HG03460 (cell line): Measurements from ENCODE around the gene KRT5.

Source experiments
- ATAC-seq: cut with Tn5 transposase; IDR thresholded peaks from one replicate; pipeline ENCODE4 v1.9.1; 2021; ENCODE audit not compliant: unreplicated experiment

The KRT5 gene

DNA sequence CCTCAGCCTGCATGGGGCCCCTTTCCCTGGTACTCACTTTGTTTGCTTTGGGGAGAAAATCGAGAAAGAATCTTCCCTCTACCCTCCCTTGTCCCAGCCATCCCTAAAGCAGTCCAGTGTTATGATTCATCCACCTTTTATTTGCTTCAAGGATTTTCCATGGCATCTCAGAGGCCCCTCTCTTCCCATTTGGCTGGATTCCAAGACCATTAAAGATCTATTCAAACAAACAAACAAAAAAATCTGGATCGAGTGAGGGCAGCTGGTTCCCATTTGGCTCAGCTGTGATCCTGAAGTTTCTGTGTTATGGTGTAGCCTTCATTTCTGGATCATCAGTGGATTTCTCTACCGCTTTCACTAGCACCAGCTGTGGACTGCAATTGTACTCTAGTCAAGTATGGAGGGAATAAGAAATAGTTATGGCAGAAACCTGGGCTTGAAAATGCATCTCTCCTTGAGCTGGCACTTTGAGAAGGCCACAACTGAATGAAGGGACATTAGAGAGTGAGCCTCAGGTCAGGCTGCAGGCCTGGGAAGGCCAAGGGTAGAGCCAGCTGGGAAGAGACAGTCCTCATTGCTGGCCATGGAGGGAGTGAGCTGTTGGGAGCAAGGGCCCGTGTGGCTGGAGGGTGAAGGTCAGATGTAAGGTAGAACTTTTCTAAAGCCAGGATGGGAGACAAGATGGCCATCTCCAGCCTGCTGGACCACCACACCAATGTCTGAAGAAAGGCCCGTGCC, 19.1 kb upstream of the KRT5 start:
- ATAC-seq: no peak

GRCh38 chr12:52537101-52537500, 16.9 kb upstream of the KRT5 start:
- ATAC-seq: no peak

DNA sequence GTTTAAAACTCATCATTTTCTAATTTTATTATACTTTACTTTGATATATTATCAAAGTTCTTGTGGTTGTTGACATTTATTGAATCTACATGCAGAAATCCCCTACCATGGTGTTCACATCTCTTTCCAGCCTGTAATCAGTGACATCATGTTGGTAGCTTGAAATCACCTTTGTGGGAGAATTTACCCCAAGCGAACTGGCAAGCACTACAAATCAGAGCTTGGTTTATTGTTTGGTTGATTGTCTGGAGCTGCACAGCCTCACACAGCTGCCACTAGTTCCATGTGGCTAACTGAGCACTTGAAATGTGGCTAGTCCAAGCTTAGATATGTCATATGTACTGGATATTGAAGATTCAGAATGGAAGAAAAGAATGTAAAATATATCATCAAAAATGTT, 15.4 kb upstream of the KRT5 start:
- ATAC-seq: no peak

DNA sequence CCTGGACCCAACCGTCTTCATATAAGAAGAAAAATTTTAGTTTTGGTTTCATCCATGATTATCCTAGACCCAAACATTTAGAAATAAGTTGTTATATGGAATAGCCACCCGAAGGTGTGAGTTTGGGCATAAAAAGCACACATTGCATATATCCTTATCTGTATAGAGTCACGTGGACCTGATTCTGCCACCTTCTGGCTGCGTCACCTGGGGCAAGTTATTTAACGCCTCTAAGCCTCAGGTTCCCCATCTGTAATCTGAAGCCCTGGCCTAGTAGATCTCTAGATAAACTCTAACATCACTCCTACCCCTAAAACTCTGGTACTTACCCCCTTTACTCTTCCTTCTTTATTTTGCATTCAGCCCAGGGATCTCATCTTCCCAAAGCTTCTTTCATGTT, 14.3 kb upstream of the KRT5 start:
- ATAC-seq: no peak

- ATAC-seq: no peak
Measured at GRCh38 chr12:52533686-52534470, 13.7 kb upstream of the KRT5 start.

- ATAC-seq: no peak
Measured at GRCh38 chr12:52532636-52533035, 12.4 kb upstream of the KRT5 start.

DNA sequence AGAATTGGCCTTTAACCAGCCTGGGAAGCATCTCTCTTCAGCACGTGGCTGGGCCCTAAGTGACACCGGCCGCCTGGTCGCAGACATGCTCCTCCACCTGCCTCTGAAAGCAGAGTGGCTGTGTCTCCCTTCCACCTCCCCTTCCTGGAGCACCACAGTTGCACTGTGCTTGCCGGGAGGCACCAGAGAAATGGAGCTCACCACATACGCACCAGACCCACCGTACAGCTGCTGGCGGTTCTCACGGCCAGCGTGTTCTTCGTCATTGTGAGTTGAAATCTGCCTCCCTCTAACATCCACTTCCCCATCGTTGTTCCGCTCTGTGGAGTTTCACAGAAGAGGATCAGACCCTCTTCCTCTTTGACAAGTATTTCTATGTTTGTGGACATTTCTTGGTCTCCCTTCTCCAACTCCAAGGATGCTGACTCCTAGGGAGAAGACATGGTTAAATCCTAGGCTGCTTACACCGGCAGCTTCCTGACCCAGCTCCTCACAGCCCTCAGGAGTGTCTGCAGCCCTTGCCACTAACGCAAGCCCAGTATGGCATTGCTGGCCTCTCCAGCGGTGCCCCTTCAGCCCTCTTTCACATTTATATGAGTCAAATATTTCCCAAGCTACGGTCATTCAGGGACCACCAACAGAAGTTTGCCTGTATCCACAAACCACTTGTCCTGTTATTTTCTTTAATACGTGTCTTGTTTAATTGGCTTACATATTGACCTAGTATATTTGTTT, 11.5 kb upstream of the KRT5 start:
- no peak for ATAC-seq

DNA sequence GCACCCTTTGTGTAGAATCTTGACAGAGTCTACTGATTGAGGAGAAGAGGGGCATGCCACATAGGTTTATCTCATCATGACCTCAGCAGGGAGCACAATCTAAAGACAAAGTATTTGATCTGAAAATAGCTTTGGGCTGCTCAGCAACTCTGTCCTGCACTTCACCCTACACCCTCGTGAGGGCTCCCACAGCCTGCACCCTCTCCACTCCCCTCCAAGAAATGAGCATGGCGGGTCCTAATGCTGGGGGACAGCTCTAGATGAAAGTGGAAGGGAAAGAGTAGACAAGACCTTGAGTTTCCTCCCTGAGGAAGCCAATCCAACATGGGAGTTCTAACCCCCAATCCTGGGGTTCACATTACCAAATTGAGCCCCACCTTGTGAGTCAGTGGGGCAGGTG, 10.7 kb upstream of the KRT5 start:
- no peak for ATAC-seq

DNA sequence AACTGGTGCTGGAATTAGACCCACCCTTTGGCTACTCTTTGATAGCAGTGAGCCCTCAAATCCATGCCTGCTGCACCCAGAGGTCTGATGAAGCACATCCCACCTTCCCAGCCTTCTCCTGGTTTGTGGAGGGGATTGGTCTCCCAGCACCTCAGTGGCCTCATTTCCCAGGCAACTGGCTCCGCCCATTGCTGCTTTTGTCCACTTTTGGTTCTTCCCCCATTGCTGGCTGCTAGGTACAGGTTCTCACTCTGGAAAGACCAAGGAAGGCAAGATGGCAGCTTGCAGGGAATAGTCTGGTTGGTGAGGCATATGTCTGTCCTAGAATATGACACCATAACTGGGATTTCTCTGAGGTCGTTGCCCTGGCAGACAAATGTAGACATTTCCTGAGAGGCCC, 10.2 kb upstream of the KRT5 start:
- ATAC-seq: no peak

DNA sequence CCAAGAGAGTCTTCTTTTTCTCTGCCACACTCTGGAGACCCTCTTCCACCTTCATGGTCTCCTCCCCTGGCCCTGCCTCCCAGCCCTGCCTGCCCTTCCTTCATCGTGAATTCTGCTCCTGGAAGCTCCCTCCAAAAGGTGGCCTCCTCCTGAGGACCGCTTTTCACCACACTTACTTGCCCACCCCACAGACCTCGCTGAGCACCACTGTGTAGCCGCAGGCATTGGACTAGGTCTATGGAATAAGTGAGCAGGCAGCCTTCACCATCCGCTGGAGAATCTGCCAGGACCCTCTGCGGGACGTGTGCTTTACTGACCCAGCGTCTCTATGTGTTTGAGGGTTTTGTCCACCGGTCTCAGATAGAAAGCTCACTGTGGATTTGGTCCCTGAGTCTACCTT, 9.7 kb upstream of the KRT5 start:
- ATAC-seq: no peak

GRCh38 chr12:52529417-52529816, 9.2 kb upstream of the KRT5 start:
- ATAC-seq: no peak

GRCh38 chr12:52528641-52529143, 8.5 kb upstream of the KRT5 start:
- ATAC-seq: no peak

GRCh38 chr12:52527121-52527800, 7.1 kb upstream of the KRT5 start:
- no peak for ATAC-seq

GRCh38 chr12:52526511-52526951, 6.3 kb upstream of the KRT5 start:
- ATAC-seq: no peak

DNA sequence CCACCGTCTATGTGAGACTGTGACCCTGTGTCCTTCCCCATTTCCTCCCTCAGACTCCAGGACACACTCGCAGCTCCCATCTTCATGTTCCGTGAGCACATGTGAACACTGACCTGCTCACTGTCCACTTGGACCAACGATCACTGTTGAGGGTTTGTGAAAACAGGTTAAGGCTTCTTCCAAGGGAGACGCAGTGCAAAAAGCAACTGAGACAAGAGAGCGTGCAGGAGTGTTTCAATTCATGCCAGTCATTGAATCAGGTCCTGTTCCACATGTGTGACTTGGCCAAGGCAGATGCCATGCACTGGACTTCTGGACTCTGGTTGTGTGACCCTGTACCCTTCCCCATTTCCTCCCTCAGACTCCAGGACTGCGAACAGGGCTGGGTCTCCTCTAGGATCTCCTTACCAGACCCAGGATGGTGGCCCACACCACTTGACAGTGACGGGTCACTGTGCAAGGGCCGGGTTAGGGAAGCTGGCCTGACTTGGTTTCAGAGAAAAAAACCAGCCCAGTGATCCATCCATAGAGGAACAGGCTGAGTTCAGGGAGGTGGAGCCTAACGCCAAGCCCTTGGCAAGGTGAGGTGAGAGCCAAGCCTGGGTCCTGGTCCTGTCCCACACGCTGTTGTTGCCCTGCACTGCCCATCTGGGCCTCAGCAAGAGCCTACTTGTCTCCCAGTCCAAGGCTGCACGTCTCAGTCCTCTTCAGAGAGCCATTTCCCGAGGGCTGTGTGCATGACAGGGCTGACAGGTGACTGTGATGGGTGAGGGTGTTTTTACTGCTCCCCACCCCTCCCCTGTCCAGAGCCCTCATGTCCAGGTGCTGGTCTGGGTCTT, 5.7 kb upstream of the KRT5 start:
- ATAC-seq: no peak

GRCh38 chr12:52524898-52525591, 4.9 kb upstream of the KRT5 start:
- no peak for ATAC-seq

GRCh38 chr12:52524241-52524897, 4.2 kb upstream of the KRT5 start:
- no peak for ATAC-seq

DNA sequence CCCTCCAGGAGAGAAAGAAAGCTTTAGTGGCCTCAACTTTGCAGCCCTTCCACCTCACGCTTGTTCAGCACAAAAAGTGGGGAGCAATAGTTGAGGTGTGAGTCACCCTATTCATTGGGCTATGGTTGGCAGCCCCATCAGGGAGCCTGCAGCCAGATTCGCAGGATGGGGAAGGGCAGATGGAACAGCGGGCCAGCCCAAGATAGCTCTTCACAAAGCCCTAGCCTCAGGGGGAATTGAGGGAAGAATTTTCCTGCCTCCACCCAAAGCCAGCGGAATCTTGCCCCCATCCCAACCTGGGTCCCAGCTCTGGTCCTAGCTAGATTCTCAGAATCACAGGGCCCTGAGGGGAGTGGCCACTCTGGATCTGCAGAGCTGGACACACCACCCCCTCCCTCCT, 3.6 kb upstream of the KRT5 start:
- no peak for ATAC-seq
